Sciatic nerve (tissue), 2 donors: ENCODE data around the gene NTRK2. TPM values are rescaled to one million over a fixed set of nuclear protein-coding genes. Genes with fewer than 3 reads are reported as not detected.
A peak's percentile ranks its signal among the peaks of the same experiment; 100 is the strongest.

Experiments
- ATAC-seq: fragments of 200-7000 bp; cut with Tn5 transposase; one replicate; pipeline ENCODE4 v1.9.1; 2020; ENCODE audit warnings: mild to moderate bottlenecking, moderate library complexity
- DNase-seq: peaks from one replicate; pipeline ENCODE4 v3.0.0-alpha.2; 2020; ENCODE audit warnings: low spot score
- intact Hi-C: fragments of 100-400 bp; cut with DNase I; formaldehyde crosslinking; loops from one replicate; pipeline ENCODE4 v1.14.2; 2022
- total RNA-seq: library from RNA; stranded (reverse); fragmentation: NEBNext Ultra II Directional; extraction: Animal tissue kit (Norgen Biotek cat#: 25700); gene quantifications from one replicate; pipeline ENCODE4 v1.2.1, GENCODE V29; 2021
- donor health status: DM: no; HTN: no; CAD: no.
- donor health status: DM: no; HTN: no; CAD: no.

Gene NTRK2
- total RNA-seq, 1 donor from 2014 or later = 75.0 TPM

DNA sequence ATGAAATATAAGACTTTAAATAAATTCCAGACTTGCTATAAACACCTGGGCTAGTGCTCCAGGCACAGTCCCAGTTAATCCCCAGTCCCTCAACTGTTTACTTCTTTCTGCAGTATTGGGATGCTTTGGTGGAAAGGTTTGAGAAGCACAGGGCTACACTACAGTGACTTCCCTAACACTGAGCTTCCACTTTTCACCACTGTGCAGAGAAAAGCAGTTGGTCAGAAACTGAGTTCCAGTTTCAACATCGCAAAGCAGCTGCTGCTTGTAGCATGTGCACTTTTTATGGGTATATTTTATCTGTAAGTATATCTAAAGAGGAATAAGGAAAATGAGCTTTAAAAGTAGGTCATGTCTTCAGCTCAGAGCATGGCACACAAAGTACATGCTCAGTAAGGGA lies 339.7 kb downstream of the NTRK2 start:
- ATAC-seq (no peak), DNase-seq (no peak)
- intact Hi-C loops = no loop called here

DNA sequence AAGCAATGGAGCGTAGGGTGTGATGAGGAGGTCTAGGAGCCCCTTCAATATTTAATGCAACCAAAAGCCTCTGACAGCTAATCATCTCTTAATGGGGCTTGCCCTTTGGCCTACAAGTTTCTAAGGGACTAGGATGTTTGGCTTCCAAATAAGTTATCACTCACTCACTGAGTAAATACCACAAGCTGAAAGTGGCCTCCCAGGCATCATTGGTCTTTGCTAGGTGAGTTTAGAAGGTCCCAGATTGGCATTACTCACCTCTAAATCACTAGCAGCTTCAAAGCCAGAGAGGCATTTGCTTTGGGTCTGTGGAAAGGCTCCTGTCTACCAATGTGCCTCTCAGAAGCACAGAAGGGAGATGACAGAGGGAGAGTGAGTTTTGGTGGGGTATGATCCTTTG lies 344.2 kb downstream of the NTRK2 start:
- ATAC-seq (no peak), DNase-seq (no peak)
- intact Hi-C loops = no loop called here

DNA sequence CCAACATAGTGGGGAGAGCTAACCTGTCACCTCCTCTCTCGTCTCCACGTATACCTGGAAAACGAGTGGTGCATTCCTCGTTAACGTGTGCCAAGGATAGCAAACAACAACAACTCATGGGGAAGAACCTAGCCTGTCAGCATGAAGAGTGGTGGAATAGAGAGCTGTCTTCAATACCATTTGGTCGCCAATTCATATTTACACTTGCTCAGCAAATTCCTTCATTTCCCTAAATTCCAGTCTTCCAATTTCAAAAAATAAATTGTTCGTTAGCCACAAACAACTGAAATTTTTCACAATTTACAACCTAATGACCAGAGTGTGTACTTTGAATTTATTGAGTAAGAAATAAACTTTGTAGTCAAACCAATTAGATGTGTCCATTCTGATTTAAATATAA lies 344.8 kb downstream of the NTRK2 start:
- no peak for ATAC-seq
- intact Hi-C loops = no loop called here
- DNase-seq = no peak

DNA sequence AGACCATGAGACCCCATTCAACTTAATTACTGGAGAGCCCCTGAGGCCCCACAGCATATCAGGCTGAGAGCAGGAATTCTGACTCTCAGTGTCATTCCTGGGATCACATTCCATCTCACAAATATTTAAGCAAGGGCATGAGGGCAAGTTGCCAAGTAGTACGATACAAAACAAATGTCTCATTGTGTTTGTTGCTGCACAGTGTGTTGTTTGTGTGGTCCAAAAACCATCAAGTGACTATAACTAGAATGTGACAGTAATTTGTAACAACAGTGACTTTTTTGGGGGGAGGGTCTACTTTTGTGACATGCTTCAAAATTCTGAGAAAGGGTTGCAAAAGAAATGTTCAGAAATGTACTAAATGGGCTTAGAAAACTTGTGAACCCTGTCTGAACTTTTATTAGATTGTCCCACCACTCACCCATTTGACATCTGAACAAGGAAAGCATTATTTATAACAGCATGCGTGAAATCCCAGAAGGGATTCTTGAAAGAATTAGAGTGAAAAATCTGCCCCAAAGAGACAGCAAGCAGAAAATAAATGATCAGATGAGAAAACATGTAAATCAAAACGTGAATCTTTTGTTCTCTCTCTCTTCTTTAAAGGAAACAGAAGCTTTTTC lies 347.0 kb downstream of the NTRK2 start:
- no peak for DNase-seq
- intact Hi-C loops = no loop called here
- peak; percentile 77 for ATAC-seq

DNA sequence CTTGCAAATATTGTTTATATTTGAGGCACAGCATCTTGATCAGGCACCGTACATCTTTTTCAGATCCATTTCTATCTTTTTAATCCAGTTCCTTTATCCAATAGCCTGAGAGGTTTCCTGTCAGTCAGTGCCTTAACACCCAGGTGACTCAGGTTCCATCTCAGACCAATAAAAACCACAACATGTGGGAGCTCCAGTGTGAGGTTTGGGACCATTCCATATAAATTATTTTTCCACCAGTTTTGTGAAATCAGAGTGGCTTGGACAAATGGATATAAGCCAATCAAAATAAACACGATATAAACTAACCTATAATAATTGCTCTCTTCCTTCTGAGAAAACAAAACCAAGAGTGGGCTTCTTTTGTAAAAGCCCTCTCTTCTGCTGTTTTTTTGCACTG lies 351.3 kb downstream of the NTRK2 start:
- ATAC-seq = no peak
- no peak for DNase-seq
- intact Hi-C loops = no loop called here

DNA sequence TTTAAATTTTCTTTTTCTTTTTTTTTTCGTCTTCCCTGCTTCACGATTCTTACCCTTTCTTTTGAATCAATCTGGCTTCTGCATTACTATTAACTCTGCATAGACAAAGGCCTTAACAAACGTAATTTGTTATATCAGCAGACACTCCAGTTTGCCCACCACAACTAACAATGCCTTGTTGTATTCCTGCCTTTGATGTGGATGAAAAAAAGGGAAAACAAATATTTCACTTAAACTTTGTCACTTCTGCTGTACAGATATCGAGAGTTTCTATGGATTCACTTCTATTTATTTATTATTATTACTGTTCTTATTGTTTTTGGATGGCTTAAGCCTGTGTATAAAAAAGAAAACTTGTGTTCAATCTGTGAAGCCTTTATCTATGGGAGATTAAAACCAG lies 352.2 kb downstream of the NTRK2 start:
- intact Hi-C loops = no loop called here
- ATAC-seq (no peak), DNase-seq (no peak)

DNA sequence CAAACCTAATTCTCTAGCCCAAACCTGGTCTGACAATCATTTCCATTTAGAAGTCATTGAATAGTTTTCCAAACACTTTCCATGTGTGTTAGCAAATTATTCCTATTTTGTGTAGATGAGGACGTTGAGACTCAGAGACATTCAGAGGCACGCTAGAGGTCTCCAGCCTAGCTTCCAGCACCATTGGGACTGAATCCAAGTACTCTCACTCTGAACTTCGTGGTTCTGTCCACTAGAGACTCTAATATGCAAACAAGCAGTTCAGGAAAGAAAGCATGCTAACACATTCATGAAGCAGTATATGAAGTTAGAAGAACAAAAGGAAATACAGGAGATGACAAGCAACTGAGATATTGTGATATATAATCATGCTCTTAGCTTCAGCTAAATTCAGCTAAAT lies 354.8 kb downstream of the NTRK2 start:
- DNase-seq (no peak), ATAC-seq (peak; percentile 71)
- intact Hi-C loops = no loop called here

DNA sequence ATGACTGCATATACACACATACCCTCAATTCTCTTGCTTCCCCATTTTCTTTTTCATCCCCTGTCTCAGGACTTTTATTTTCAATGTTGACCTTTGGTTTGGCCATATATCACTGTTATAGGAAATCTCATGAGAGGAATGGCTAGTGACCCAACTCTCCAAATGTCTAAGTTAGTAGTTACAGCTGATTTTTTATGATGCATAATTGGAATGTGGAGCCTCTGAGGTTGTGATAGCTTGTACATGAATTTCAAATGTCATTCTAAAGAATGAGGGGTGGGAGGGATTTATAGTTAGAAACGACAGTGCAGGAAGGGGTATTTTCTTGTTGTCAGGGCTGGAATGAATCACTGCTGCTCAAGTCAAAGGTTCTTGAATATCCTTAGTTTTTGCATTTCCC lies 356.1 kb downstream of the NTRK2 start:
- ATAC-seq = no peak
- DNase-seq = no peak
- intact Hi-C loops = no loop called here

DNA sequence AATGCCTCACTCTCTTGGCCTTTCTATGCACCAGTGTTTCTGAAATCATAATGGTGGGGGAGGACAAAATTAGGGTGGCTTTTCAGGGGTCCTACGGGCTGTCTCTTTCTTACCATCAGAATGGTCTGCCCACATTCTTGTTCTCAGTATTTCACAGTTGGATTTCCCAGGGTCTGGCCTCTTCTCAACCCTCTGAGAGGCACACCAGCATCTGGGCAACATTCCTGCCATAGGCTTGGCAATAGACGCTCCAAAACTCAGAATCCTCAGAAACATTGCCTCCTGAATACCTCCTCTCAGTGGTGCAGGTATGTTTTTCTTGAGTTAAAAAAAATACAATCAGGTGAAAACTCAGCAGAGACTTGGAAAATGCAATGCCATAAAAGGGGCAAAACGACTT lies 358.3 kb downstream of the NTRK2 start:
- DNase-seq (no peak), ATAC-seq (no peak)
- intact Hi-C loops = no loop called here

DNA sequence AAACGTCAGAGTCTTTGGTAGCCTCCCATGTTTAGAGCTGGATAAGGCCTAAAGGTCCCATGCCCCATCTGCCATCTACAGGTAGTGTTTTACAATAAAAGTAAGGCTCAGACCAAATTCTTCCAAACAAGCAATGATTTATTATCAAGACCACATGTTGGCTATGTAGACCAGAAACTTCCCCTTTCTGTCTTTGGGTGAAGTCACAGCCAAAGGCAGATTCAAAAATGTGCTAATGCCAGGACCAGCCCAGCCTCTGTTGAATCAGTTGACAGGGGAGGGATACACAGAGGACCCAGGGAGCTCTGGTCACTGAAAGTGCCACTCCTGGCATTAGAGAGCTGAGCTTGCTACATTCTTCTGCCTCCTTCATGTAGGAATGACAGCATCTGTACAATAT lies 360.8 kb downstream of the NTRK2 start:
- intact Hi-C loops = no loop called here
- DNase-seq (no peak), ATAC-seq (no peak)

DNA sequence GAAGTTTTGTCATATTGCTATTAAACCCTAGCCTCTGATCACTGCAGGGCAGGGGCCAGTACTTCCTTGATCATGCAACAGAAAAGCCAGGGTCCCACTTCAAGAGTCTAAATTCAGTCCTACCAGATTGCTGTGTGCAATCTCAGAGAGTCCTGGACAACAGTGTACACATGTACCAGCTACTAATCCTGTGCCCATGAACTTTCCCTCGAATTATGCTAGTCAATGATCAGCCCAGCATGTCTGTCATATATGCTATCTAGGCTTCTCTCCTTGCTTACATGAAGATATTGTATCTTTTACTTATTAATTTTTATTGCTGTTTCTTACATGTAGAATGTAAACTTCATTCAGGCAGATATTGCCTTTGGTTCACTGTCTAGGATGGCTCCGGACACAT lies 367.0 kb downstream of the NTRK2 start:
- ATAC-seq = no peak
- no peak for DNase-seq
- intact Hi-C loops = no loop called here

DNA sequence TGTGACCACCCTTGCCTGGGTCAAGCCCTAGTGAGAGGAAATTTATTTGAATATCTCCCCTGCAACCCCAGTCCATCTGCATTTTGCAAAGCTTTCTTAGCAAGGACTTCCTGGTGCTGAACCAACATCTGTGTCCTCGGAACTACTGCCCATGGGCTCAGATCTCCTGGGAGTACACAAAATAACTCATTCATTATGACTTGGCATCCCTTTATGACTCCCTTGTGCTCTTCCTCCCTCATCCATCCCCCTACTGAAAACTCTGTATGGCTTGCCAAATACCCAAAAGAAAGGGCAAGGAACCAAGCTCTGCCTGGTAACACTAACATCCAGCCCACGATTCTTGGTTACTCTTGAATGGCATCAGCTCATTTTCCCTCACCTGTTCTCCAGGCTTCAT lies 368.5 kb downstream of the NTRK2 start:
- ATAC-seq (peak; percentile 46), DNase-seq (no peak)
- intact Hi-C loops = no loop called here

DNA sequence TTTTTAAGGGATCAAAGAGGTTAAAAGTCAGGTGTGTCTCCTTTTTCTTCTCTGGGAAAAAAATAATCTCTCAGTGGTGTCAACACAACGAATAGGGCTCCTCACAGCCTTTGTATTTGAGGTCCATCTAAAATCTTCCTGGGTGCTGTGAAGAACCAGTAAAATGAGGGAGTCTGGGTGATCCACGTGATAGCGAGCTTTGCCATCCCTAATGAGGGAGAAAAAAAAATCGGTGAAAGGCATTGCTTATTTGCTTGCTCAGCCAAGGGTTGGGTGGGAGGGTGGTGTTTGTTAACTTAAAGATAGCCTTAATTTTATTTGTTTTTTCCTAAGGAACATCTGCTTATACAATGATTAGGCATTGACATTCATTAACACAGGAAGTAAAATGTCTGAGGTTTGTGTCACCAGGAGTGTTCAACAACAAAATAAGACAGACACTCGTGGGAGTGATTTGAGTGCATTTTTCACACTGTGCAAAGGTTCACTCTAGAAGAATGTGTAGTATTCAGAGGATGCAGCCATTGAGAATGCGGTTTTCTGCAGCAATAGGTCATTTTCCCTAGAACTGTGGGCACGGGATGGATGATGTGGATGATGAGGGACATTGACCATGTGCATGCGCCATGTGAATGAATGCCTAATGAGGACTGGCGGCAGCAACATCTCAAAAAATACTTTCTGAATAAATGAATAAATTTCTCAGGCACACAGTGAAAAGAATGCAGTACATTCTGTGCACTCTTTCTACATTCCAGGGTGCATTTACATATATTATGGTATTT lies 369.5 kb downstream of the NTRK2 start:
- ATAC-seq (no peak), DNase-seq (no peak)
- intact Hi-C loops = no loop called here

DNA sequence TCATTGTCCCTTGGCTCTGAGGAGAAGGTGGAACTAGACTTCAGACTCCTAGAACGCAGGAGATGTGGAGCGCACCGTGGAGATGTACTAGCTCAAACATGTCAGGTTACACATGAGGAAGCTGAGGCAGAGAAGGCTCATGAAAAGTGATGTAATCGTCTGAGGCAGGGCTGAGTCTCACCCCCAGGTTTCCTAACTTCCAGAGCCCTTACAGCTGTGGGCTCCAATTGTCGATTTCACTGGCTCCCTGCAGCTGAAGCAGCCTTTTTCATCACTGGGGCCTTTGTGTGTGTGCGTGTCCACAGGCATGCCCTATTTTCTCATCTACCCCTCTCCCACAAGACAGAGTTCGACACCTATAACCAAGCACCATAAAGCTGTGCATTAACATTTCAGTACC lies 370.6 kb downstream of the NTRK2 start:
- no peak for DNase-seq
- intact Hi-C loops = no loop called here
- no peak for ATAC-seq

DNA sequence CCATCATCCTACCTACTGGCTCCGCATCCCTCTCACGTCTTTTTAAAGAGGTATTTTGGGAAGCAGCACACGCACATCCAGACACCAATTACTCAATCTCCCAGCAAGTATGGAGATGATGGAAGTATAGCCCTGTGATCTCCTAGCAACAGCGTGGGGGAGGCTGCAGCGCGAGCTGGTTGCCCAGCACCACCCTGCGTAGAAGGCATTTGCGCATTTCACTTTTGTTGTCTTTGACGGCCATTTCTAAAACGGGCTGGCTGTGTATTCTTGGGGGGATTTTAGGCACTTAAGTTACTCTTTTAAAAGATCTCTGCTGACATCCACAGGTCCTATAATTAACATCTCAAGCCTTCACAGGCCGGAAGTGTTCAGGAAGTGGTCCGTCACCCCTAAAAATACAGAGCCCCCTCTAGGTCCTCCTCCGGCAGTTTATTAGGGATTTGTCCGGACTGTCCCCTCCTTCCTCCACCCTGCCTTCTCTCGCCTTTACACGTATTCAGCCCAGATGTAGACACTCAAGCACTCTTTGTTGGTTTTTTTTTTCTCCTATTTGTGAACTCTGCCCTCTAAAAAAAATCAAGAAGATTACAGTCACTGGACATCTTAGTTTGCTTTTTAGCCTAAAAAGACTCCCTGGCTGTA lies 371.4 kb downstream of the NTRK2 start:
- intact Hi-C loops = no loop called here
- no peak for DNase-seq
- peak; percentile 20 for ATAC-seq

DNA sequence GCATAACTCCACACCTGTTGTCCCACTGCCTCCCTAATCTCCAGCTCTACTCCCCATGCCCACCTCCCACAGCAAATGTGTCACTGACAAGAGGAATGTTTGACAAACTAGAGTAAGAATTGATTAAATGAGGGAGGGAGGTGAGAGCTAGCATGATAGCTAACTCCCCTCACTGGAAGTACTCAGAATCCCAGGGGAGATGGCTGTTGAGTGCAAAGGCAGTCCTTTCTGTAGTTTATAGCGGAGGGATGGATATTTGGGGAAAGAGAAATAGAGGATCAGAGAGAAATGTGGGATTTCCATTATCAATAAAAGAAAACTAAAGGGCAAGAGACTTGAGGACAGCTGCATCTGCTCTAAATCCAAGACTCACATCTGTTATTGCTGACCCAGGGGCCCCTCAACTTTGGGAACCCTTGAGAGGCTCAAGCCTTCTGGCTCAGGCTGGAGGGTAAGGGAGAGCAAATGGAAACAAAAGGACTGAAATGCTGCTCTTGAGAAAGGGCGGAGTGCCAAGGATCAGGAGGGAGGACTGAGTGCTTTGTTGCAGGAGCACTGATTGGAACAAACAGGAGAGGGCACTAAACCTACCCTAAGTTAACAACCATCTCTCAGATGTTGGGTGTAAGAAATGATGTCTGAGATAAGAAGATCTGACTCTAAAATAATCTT lies 372.1 kb downstream of the NTRK2 start:
- ATAC-seq (no peak), DNase-seq (no peak)
- intact Hi-C loops = no loop called here

DNA sequence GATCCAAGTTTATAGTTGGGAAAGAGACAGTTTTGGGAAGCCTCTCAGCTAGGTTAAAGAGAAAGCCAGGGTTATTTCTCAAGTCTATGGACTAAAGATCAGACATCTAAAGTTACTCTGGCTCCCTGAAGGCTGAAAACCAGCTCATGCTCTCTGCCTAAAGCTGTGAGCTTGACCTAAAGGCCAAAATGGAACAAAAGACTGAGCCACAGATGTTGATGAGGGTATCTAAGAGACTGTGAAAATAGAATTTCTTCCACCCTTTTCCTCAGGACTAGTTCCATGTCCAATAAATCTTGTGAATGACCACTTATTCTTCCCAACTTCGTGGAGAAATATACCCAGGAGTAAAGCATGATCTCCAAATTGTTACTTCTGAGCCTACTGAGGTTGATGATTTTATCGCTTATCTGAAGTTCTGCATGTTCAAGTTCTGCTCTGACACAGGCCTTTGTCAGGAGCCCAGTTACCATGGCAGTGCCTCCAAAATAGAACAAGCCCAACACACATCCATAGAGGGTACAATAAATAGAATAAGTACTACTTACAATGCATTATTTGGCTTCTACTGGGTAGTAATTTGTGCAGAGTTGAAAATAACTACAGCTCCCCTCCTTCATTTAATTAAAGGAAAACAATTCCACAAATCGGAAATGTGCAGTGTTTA lies 373.6 kb downstream of the NTRK2 start:
- DNase-seq (no peak), ATAC-seq (peak; percentile 46)
- intact Hi-C loops = no loop called here

DNA sequence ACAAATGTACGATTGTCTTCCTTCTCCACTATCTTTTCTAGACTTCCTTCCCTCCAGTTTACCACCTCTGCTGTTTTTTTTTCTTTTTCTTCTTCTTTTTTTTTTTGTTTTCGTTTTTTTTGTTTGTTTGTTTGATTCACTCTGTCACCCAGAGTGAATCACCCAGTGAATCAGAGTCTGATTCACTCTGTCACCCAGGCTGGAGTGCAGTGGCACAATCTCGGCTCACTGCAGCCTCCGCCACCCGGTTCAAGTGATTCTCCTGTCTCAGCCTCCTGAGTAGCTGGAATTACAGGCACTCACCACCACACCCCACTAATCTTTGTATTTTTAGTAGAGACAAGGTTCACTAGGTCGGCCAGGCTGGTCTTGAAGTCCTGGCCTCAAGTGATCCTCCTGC lies 375.7 kb downstream of the NTRK2 start:
- ATAC-seq (no peak), DNase-seq (no peak)
- intact Hi-C loops = no loop called here

DNA sequence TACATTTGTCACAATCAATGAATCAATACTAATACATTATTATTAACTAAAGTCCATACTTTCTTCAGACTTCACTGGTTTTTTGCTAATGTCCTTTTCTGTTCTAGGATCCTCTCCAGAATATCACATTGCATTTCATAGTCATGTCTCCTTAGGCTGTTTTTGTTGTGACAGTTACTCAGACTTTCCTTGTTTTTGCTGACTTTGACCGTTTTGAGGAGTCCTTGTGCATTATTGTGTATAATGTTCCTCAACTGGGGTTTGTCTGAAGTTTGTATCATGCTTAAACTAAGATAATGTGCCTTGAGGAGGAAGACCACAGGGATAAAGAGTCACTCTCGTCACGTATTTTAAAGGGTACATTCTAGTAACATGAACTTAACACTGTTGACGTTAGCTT lies 376.9 kb downstream of the NTRK2 start:
- no peak for DNase-seq
- intact Hi-C loops = no loop called here
- ATAC-seq = no peak
